ENCODE data around the gene MLPH. TPM values are rescaled to one million over a fixed set of nuclear protein-coding genes. Genes with fewer than 3 reads are reported as not detected.
"Not testable (repeated sequence)": the region's sequence is repeated elsewhere in the genome, so short reads cannot be mapped to it uniquely, and the experiment has no call there.

MLPH gene
- total RNA-seq, 1 donor from 2014 or later = 55.0 TPM

- DNase-seq (ENCODE audit: low spot score) (no peak), ATAC-seq (no peak)
These were observed 29.6 kb upstream of the MLPH start for GRCh38 chr2:237457388-237457941.

DNA sequence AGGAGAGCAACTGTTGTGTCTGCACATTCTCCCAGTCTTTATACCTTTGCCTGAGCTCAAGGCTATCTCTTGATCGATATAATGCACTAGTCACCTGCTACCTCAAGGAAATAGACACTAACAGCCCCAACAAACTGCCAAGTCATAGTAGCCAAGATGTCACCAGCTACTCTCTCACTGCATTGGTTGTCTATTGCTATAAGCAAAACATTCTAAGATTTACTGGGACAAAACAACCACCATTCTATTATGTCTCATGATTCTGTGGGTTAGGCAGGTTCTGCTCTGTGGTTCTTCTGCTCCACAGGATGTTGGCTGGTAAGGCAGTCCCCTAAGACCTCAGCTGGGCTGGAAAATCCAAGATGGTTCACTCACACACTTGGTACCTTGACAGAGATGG is 28.5 kb upstream of the MLPH start:
- DNase-seq (ENCODE audit: low spot score) (no peak), ATAC-seq (no peak)

GRCh38 chr2:237459226-237459625 is 27.8 kb upstream of the MLPH start:
- ATAC-seq (no peak), DNase-seq (ENCODE audit: low spot score) (no peak)

DNA sequence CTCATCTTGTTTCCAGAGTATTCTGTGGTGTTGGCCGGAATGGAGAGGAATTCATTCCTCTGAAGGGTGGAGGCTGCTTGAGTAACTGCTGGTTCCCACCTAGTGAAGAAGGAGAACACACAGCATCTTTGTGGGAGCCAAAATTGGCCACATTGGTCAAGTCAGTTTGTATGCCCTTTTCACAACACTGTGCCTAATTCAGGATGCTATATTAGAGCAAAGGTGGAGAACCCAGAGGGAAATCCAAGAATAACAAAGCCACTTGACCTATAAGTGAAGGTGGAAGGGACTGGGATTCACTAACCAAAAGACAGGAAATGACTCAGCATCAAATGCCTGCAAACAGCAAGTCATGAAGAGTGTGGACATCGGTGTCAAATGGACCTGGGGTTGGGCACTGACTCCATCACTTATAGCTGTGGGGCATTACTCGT is 27.3 kb upstream of the MLPH start:
- no peak for DNase-seq (ENCODE audit: low spot score)
- ATAC-seq = no peak

DNA sequence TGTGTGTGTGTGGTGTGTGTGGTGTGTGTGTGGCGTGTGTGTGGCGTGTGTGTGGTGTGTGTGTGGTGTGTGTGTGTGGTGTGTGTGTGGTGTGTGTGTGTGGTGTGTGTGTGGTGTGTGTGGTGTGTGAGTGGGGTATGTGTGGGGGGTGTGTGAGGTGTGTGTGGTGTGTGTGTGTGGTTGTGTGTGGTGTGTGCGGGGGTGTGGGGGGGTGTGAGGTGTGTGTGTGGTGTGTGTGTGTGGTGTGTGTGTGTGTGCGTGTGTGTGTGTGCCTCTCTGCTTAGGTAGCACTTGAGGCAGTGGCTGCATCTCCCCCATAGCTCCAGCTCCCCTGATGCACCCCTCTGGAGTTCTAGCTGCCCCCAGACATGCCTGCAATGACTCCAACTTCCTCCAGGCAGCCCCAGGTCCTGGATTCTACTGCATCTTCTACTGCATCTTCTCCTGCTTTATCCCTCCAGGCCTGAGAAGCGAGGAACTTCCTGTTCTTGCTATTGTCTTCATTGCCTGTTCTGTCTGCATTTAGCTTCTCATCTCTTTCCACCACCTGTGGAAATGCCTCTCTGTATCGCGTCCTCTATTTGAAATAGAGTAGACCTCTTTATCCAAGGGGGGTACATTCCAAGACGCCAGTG is 22.2 kb upstream of the MLPH start:
- no peak for ATAC-seq
- DNase-seq (ENCODE audit: low spot score) = no peak

DNA sequence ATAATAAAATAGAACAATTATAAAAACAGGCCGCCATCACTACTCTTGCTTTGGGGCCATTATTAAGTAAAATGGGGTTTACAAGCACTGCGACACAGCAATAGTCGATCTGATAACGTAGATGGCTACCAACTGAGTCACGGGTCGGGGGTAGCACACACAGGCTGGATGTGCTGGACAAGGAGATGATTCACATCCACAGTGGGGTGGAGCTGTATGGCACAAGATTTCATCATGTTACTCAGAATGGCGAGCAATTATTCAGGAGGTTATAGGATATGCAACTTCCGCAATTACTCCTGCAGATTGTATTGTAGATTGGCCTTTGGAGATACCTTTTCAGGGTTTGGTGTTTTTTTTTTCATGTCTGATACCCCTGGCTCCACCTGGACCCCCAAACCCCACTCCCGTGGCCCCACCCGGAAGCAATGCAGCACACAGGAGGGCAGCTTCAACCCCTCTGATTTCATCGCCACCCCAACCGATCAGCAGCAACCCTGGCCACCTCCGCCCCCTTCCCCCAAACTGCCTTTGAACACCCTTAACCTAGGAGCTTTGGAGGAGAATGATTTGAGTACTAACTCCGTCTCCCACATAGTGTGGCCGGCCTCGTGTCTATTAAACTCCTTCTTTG is 21.4 kb upstream of the MLPH start:
- DNase-seq (ENCODE audit: low spot score) = no peak
- ATAC-seq = no peak

DNA sequence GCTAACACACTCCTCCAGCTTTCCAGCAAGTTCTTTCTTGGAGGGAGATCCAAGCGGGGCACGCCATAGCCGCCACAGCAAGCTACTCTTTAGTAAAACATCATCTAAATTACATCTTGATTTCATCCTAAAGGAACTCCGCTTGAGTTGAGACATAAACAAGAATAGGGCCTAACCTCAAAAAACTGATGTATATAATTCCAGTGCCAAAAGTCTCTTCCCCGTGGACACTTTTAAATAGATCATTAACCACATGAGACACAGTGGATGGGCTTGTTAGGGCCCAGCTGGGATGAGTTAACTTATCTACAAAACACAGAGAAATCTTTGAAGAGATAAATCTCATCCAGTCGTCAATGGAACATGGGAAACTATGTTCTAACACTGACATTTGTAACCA is 20.8 kb upstream of the MLPH start:
- DNase-seq (ENCODE audit: low spot score) = no peak
- no peak for ATAC-seq

DNA sequence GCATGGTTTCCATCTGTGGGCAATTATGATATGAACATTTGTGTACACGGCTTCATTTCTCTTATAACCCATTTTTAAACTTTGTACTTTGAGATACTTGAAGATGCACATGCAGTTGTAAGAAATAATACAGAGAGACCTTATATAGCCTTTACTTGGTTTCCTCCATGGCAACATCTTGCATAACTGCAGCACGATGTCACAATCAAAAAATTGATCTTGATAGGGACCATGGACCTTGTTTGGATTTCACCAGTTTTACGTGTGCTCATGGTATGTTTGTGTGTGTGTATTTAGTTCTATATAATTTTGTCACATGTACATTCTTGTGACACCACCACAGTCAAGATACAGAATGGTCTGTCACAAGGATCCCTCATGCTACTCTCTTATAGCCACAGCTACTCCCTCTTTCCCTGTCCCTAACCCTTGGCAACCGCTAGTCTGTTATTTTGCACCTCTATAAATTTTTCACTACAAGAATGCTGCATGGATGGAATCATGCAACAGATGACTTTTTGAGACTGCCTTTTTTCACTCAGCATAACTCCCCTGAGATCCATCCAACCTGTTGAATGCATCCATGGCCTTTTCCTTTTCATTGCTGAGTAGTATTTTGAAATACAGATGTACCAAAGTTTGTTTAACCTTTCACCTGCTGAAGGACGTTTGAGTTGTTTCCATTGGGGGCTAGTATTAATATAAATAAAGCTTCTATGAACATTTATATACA is 19.4 kb upstream of the MLPH start:
- ATAC-seq = peak; percentile 53
- DNase-seq (ENCODE audit: low spot score) = no peak

DNA sequence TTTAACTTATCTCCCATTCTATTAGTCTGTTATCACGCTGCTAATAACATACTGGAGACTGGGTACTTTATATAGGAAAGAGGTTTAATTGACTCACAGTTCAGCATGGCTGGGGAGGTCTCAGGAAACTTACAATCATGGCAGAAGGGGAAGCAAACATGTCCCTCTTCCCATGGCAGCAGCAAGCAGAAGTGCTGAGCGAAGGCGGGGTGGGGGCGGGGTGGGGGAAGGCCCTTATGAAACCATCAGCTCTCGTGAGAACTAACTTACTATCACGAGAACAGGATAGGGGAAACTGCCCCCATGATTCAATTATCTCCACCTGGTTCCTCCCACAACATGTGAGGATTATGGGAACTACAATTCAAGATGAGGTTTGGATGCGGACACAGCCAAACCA is 17.6 kb upstream of the MLPH start:
- not testable (repeated sequence) for ATAC-seq; DNase-seq (ENCODE audit: low spot score)

- DNase-seq (ENCODE audit: low spot score) (no peak), ATAC-seq (no peak)
These were observed 17.2 kb upstream of the MLPH start for GRCh38 chr2:237469849-237470248.

GRCh38 chr2:237470914-237471313 is 16.1 kb upstream of the MLPH start:
- ATAC-seq = no peak
- DNase-seq (ENCODE audit: low spot score) = no peak

- ATAC-seq = peak; percentile 61
- DNase-seq (ENCODE audit: low spot score) = peak; percentile 63
These were observed 15.4 kb upstream of the MLPH start for GRCh38 chr2:237471438-237472186.

DNA sequence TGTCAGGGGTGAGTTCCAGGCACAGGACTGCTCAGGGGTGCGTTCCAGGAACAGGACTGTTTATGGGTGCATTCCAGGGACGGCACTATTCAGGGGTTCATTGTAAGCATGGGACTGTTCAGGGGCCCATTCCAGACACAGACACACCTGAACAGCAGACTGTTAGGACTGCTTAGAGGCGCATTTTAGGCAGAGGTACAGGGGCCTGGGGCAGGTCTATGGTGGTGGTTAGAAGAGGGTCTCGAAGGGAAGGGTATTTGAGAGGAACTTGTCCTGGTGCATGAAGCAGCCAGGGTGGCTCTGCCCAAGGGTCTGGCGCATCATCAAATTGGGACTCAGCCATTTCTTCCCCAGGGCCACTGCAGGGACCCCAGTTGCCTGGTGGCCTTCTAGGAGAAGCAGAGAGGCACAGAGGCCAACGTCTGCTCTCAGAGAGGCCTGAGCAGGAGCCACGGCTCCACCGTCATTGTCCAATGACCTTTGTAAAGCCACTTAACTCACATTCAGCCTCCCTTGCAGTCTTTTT is 14.8 kb upstream of the MLPH start:
- no peak for ATAC-seq

DNA sequence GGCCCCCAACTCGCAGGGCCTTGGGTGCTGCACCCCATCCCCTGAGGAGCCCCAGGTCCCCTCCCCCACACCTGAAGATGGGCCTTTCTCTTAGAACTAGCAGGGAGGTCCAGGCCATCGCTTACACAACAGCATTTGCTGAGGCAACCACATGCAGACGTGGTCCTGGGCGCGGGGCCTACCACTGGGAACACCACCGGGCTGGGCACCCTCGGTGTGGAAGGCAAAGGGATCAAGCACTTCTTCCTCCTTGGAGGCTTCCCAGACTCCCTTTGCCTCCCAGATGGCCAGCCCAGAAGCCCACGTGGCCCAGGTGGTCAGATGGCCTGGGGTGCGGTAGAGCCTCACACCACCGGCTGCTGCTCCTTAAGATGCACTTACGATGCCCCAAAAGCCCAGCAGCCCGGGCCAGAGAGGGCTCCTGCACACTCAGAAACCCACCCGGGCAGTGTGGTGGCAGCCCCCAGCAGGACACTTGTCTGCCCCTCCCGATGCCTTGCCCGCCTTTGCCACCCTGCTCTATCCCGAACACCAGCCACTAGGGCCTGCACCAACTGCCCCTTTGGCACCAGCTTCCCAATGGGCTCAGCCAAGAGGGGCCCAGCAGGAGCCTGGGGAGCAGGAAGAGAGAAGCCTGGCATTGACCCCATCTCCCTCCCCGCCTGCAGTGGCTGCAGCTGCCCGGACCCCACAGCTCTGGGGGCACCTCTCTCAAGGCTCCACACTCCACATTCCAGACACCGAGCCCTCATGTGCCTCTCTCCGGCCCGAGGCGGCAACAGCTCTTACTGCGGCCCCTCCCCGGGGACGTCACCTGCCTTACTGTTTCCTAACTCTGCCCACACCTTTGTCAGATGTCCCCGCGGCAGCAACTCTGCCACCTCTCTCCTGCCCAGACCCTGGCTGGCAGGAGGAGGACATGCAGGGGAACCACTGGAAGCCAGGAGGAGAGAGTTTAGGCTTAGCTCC is 13.9 kb upstream of the MLPH start:
- DNase-seq (ENCODE audit: low spot score) (no peak), ATAC-seq (no peak)

More for the DNA sequence above, 14.8 kb upstream of the MLPH start:
- no peak for DNase-seq (ENCODE audit: low spot score)

DNA sequence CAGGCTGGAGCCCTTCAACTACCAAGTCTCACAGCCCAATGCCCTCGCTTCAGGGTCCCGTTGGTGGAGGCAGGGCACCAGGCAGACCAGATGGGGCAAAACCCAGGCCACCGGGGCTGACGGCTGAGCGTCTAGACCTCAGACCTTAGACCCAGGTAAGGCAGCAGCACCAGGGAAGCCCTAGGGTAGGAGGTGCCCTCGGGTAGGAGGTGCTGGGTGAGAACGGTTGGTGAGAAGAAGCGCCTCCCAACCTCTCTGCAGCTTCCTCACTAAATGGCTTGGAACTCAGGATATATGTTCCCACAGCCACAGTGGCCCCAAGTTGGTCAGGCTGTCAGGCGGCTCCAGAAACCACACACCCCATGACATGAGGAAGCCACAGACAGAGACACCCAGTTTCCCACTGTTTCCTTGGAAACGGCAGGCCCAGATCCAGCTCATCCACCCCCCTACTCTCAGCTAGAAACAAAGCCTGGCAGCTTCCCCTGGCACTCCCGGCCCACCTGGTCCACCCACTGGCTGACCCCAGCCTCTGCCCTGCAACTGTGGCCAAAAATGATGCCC is 13.1 kb upstream of the MLPH start:
- DNase-seq (ENCODE audit: low spot score) = no peak

GRCh38 chr2:237474442-237474911 is 12.6 kb upstream of the MLPH start:
- DNase-seq (ENCODE audit: low spot score) (no peak), ATAC-seq (no peak)

More for the DNA sequence above, 13.1 kb upstream of the MLPH start:
- ATAC-seq = no peak

DNA sequence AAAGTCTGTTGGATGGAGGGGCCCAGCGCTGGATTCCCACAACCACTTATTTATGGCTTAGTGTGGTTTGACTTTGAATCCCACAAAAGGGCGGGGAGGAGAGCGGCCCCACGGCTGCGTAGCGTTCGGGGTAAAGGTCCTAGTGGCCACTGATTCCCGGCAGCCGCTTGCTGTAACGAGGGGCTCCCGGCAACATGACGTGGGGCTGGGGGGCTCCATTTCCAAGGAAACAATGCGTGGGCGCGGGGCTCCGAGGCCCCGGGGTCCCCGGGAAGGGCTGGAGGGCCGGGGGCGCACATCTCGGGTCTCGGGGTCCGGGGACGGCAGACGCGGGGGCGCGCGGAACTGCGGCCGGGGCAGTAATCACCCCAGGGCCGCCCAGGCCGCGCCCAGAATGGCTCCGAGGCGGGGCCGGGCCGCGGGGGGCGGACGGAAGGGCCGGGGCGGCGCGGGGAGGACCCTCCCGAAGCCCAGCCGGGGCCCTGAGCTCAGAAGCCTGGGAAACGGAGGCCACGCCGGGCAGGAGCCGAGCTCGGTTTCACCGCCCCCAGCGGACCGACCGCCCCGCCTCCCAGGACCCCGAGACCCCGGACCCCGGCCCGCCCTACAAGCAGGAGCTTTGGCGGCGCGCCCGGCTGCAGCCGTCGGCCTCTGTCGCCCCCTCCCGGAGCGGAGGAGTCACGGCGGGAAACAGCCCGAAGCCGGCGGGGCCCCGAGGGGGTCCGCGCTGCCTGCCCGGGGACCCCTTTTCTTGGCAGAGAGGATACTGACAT is 11.9 kb upstream of the MLPH start:
- DNase-seq (ENCODE audit: low spot score) = peak; percentile 83
- ATAC-seq = peak; percentile 86

GRCh38 chr2:237475704-237476141 is 11.3 kb upstream of the MLPH start:
- DNase-seq (ENCODE audit: low spot score) (no peak), ATAC-seq (peak; percentile 6)
